ENCODE data around the gene TLE4. TPM values are rescaled to one million over a fixed set of nuclear protein-coding genes. Genes with fewer than 3 reads are reported as not detected.

Gene TLE4
- total and polyA plus RNA-seq, 2 of the 13 experiments (the other 11 are each of a cell fraction or from before 2014, with no cell fraction given) = 2.0 to 2.3 TPM

DNA sequence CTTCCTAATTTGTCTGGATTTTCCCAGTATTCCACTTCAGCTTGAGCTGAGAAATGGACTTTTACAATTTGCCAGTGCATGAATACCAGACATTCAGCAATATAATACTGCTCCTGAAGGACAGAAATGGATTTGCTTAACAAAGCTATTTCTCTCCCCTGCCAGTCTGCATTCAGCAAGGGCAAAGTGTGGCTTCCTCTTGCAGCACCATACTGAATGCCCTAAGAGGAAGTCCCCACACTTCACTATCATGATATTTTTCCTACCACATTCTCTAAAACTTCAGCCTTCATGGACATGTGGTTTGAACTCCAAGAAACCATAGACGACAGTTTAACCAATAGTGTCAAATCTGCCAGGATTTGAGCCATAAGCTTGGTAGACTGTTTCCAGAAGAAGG is 19.8 kb upstream of the TLE4 start:
- in situ Hi-C loops (cut with HindIII; ENCODE audit: extremely low pct_ligation_motif_present, low pct_unique_long_range_greater_than_20kb) = no loop called here
- CTCF ChIA-PET (ENCODE audit: low intra/inter-chr PET ratio, low total read pairs) = no interaction called here
- BruUV-seq (replicated peaks) = no TSS peak
- TF ChIP-seq RORA (CRISPR knock-in tag; IDR thresholded peaks at IDR 0.05) (no peak), ARNT2 (CRISPR knock-in tag; IDR thresholded peaks at IDR 0.05; ENCODE audit: low read depth) (no peak), TBL1XR1 (IDR thresholded peaks at IDR 0.05; ENCODE audit: borderline replicate concordance, low read length, partially characterized antibody) (no peak), NFKBIZ (CRISPR knock-in tag; IDR thresholded peaks at IDR 0.05) (no peak), POLR2AphosphoS2 (IDR thresholded peaks at IDR 0.05; ENCODE audit: low read depth, low read length) (no peak), WIZ (CRISPR knock-in tag; IDR thresholded peaks at IDR 0.05) (no peak), GTF2F1 (IDR thresholded peaks at IDR 0.05; ENCODE audit: low read length) (no peak), ZNF570 (CRISPR knock-in tag; IDR thresholded peaks at IDR 0.05; ENCODE audit: borderline replicate concordance) (no peak), RELA (CRISPR knock-in tag; IDR thresholded peaks at IDR 0.05) (no peak), RXRB (CRISPR knock-in tag; IDR thresholded peaks at IDR 0.05; ENCODE audit: borderline replicate concordance) (no peak), HMGXB3 (CRISPR knock-in tag; IDR thresholded peaks at IDR 0.05; ENCODE audit: borderline replicate concordance) (no peak), ZNF703 (CRISPR knock-in tag; IDR thresholded peaks at IDR 0.05; ENCODE audit: borderline replicate concordance) (no peak), PHB2 (IDR thresholded peaks at IDR 0.05; ENCODE audit: partially characterized antibody) (no peak), TCF7L2 (IDR thresholded peaks at IDR 0.05; ENCODE audit: low read depth, low read length) (no peak)
- TF ChIP-seq, protein P1, sequence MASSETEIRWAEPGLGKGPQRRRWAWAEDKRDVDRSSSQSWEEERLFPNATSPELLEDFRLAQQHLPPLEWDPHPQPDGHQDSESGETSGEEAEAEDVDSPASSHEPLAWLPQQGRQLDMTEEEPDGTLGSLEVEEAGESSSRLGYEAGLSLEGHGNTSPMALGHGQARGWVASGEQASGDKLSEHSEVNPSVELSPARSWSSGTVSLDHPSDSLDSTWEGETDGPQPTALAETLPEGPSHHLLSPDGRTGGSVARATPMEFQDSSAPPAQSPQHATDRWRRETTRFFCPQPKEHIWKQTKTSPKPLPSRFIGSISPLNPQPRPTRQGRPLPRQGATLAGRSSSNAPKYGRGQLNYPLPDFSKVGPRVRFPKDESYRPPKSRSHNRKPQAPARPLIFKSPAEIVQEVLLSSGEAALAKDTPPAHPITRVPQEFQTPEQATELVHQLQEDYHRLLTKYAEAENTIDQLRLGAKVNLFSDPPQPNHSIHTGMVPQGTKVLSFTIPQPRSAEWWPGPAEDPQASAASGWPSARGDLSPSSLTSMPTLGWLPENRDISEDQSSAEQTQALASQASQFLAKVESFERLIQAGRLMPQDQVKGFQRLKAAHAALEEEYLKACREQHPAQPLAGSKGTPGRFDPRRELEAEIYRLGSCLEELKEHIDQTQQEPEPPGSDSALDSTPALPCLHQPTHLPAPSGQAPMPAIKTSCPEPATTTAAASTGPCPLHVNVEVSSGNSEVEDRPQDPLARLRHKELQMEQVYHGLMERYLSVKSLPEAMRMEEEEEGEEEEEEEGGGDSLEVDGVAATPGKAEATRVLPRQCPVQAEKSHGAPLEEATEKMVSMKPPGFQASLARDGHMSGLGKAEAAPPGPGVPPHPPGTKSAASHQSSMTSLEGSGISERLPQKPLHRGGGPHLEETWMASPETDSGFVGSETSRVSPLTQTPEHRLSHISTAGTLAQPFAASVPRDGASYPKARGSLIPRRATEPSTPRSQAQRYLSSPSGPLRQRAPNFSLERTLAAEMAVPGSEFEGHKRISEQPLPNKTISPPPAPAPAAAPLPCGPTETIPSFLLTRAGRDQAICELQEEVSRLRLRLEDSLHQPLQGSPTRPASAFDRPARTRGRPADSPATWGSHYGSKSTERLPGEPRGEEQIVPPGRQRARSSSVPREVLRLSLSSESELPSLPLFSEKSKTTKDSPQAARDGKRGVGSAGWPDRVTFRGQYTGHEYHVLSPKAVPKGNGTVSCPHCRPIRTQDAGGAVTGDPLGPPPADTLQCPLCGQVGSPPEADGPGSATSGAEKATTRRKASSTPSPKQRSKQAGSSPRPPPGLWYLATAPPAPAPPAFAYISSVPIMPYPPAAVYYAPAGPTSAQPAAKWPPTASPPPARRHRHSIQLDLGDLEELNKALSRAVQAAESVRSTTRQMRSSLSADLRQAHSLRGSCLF (CRISPR knock-in tag; IDR thresholded peaks at IDR 0.05; ENCODE audit: borderline replicate concordance) = no peak
- TF ChIP-seq, protein P2, sequence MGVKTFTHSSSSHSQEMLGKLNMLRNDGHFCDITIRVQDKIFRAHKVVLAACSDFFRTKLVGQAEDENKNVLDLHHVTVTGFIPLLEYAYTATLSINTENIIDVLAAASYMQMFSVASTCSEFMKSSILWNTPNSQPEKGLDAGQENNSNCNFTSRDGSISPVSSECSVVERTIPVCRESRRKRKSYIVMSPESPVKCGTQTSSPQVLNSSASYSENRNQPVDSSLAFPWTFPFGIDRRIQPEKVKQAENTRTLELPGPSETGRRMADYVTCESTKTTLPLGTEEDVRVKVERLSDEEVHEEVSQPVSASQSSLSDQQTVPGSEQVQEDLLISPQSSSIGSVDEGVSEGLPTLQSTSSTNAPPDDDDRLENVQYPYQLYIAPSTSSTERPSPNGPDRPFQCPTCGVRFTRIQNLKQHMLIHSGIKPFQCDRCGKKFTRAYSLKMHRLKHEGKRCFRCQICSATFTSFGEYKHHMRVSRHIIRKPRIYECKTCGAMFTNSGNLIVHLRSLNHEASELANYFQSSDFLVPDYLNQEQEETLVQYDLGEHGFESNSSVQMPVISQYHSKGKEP (CRISPR knock-in tag; IDR thresholded peaks at IDR 0.05) = no peak

More for the DNA sequence above, 19.8 kb upstream of the TLE4 start:
- H3K4me1 ChIP-seq (ENCODE audit: insufficient read depth, low read length) = no peaks in the 10 kb centered on the region
- no peak overlapping the region for H3K4me3 ChIP-seq (replicated peaks in 1 of 3; ENCODE audit: insufficient read depth in 1 of 3, low read depth in 2 of 3, low read length in 3 of 3)
- no peaks in the 10 kb centered on the region for H3K27me3 ChIP-seq (ENCODE audit: control insufficient read depth in 1 of 2, insufficient read depth in 2 of 2, low read length in 2 of 2)
- POLR2A ChIA-PET = no interaction called here
- H3K9me3 ChIP-seq (ENCODE audit: low read length) = peaks cover 9% of the 10 kb centered on the region; the same call in 1 of the 2 replicates
- intact Hi-C loops (cut with micrococcal nuclease; ENCODE audit: unreplicated experiment) = no loop called here
- DNase-seq (ENCODE audit: low spot score) (no peak), ATAC-seq (no peak), FAIRE-seq (no peak)
- H4K20me1 ChIP-seq (ENCODE audit: insufficient read depth, low read length) = no peaks in the 10 kb centered on the region
- H3K36me3 ChIP-seq (replicated peaks in 1 of 2; ENCODE audit: control insufficient read depth in 1 of 2, insufficient read depth in 2 of 2, low read length in 2 of 2) = no peaks in the 10 kb centered on the region
- 0% methylated on average over 1 of the region's 1 CpG for WGBS (ENCODE audit: low lambda C conversion rate)
- no peak overlapping the region for H3K27ac ChIP-seq (ENCODE audit: extremely low read length, insufficient read depth, low read length)
- H3K4me2 ChIP-seq (ENCODE audit: low read depth, low read length) = no peak overlapping the region
- H3K79me2 ChIP-seq (ENCODE audit: insufficient read depth, low read length) = no peaks in the 10 kb centered on the region
- H2AFZ ChIP-seq (ENCODE audit: low read length) = no peak overlapping the region
- no peak overlapping the region for H3K9ac ChIP-seq (ENCODE audit: insufficient read depth, low read depth, low read length)

Data from HepG2 (cell line).